Measurements from ENCODE around the gene GADD45A. TPM values are rescaled to one million over a fixed set of nuclear protein-coding genes. Genes with fewer than 3 reads are reported as not detected.
A peak's percentile ranks its signal among the peaks of the same experiment; 100 is the strongest.

Gene GADD45A
- total and polyA plus RNA-seq, 9 of the 15 experiments (the other 6 are each of a cell fraction or from before 2014, with no cell fraction given), result 21.3 to 156 (median 62.1) TPM

DNA sequence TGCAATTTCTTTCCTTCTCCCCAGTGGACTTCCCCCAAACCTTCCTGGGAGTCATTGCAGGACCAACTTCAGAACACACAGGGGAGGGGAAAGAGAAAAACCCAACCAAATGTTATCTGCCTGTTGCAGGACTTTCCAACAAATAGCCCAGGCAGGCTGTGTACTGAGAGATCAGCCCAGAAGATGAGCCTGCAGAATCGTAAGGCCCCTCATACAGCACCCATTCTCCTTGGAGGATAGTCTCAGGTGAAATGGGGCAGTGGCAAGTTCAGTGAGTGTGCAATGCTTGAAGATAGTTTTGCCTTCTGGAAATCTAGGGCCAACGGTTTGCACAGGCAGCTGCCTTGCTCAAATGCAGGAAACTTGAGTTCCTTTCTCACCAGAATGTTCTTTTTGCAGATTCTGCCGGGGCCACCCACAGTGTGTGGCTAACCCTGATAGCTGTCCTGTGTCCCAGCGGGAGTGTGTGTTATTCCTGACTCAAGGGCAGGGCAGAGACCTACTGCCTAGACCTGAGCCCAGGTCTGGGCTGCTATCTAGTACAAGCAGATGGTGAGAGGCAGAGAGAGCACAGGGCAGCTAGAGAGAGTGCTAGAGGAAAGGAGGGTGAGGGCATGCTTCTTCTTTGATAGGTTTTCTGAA, 48.8 kb downstream of the GADD45A start (continued):
- TF ChIP-seq STAT5B (CRISPR knock-in tag; IDR thresholded peaks at IDR 0.05) (no peak), ARNT (IDR thresholded peaks at IDR 0.05) (peak in 1 of 2 experiments; percentile 73; a peak in 1 of 4 replicates), ZNF395 (CRISPR knock-in tag; IDR thresholded peaks at IDR 0.05) (peak; percentile 94), CLOCK (CRISPR knock-in tag; IDR thresholded peaks at IDR 0.05; ENCODE audit: borderline replicate concordance) (no peak), SMAD4 (CRISPR knock-in tag; conservative IDR thresholded peaks at IDR 0.05) (peak; percentile 92), ILK (tag; IDR thresholded peaks at IDR 0.05; ENCODE audit: borderline replicate concordance, low read depth) (no peak), MCM3 (IDR thresholded peaks at IDR 0.05) (no peak), TOE1 (IDR thresholded peaks at IDR 0.05; ENCODE audit: borderline replicate concordance) (peak; percentile 47; the same call in 1 of the 2 replicates), TOE1 (CRISPR knock-in tag; IDR thresholded peaks at IDR 0.05; ENCODE audit: borderline replicate concordance, low read depth) (no peak; the same call in 1 of the 2 replicates), BCLAF1 (IDR thresholded peaks at IDR 0.05; ENCODE audit: borderline replicate concordance in 1 of 2, control insufficient read depth in 1 of 2, low read depth in 2 of 2, low read length in 1 of 2) (0 out of 4 replicates have a peak, but pooled peaks of 1 of the 2 experiments have one; percentile 26), CAMTA2 (CRISPR knock-in tag; conservative IDR thresholded peaks at IDR 0.05) (no peak), BHLHE40 (IDR thresholded peaks at IDR 0.05; ENCODE audit: low read length) (0 out of 2 replicates have a peak, but pooled peaks have one; percentile 31)
